ENCODE results near the gene SCRT2.
A peak's percentile ranks its signal among the peaks of the same experiment; 100 is the strongest.
"Not testable (repeated sequence)": the region's sequence is repeated elsewhere in the genome, so short reads cannot be mapped to it uniquely, and the experiment has no call there.

The SCRT2 gene

GRCh38 chr20:675453-676314 is at the start of gene SCRT2:
SCRT2 (minus strand) TSS chr20:675802; CDS start chr20:675601, 201 bp downstream.
- DNase-seq (ENCODE audit: extremely low read depth in 1 of 2, low read depth in 1 of 2), result peak; percentile 12 to 49

GRCh38 chr20:724797-725196 is 49.2 kb upstream of the SCRT2 start:
- not testable (repeated sequence) for DNase-seq (ENCODE audit: extremely low read depth in 1 of 2, low read depth in 1 of 2)

GRCh38 chr20:723756-724155 is 48.2 kb upstream of the SCRT2 start:
- DNase-seq (ENCODE audit: extremely low read depth in 1 of 2, low read depth in 1 of 2), result no peak

GRCh38 chr20:722822-723644 is 47.4 kb upstream of the SCRT2 start:
- DNase-seq (ENCODE audit: extremely low read depth in 1 of 2, low read depth in 1 of 2), result no peak

- DNase-seq (ENCODE audit: extremely low read depth in 1 of 2, low read depth in 1 of 2), result no peak
These were observed 46.3 kb upstream of the SCRT2 start for GRCh38 chr20:721876-722275.

- no peak for DNase-seq (ENCODE audit: extremely low read depth in 1 of 2, low read depth in 1 of 2)
These were observed 44.2 kb upstream of the SCRT2 start for GRCh38 chr20:719816-720215.

GRCh38 chr20:719068-719467 is 43.5 kb upstream of the SCRT2 start:
- no peak for DNase-seq (ENCODE audit: extremely low read depth in 1 of 2, low read depth in 1 of 2)

- no peak for DNase-seq (ENCODE audit: extremely low read depth in 1 of 2, low read depth in 1 of 2)
These were observed 42.2 kb upstream of the SCRT2 start for GRCh38 chr20:717832-718231.

DNA sequence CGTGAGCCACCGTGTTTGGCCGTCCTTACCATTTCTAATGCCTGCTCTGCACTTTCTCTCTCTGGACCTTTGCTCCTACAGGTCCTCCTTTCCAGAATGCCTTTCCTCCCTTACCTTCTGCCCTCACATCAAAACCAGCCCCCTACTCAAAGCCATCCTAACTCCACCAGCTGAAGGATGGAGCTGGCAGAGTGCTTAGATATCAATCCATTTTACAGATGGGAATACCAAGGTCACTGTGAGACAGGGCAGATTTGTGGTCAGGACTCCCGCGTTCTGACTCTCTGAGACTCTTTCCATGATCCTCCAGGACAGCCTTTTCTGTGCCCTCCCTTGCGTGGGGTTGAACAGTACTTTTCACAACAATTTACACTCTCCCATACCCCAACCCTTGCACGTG is 41.7 kb upstream of the SCRT2 start:
- no peak for DNase-seq (ENCODE audit: extremely low read depth in 1 of 2, low read depth in 1 of 2)

- no peak for DNase-seq (ENCODE audit: extremely low read depth in 1 of 2, low read depth in 1 of 2)
These were observed 38.9 kb upstream of the SCRT2 start for GRCh38 chr20:714453-714852.

GRCh38 chr20:711576-711975 is 36.0 kb upstream of the SCRT2 start:
- DNase-seq (ENCODE audit: extremely low read depth in 1 of 2, low read depth in 1 of 2), result no peak

DNA sequence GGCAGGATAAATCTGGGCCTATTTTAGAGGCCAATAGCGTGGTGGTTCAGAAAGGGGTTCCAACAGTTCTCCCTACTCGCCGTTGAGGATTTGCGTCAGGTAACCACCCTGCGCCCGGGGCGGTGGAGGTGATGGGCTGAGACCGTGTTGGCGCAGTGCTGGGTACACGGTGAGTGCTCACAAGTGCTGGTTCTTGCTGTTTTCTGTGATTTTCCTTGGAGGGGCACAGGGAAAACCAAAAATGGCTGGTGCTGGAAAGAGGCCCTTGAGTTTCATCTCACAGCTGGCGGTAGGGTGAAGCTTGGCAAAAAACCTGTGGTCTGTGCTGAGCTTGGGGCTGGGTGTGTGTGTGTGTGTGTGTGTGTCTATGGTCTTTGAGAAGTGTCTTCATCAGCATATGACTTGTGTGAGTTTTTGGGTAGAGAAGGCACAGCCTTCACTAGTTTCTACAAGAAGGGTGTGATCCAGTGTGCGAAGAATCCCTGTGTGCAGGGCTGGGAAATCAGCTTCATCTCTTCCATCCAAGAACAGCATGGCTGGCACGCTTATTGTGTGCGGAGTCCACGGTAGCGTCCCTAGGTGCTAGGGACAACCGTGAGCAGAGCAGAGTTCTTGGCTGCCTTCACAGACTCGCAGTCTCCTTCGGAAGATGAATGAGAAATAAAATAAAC is 35.3 kb upstream of the SCRT2 start:
- DNase-seq (ENCODE audit: extremely low read depth in 1 of 2, low read depth in 1 of 2), result no peak

GRCh38 chr20:709991-710779 is 34.6 kb upstream of the SCRT2 start:
- DNase-seq (ENCODE audit: extremely low read depth in 1 of 2, low read depth in 1 of 2), result no peak

DNA sequence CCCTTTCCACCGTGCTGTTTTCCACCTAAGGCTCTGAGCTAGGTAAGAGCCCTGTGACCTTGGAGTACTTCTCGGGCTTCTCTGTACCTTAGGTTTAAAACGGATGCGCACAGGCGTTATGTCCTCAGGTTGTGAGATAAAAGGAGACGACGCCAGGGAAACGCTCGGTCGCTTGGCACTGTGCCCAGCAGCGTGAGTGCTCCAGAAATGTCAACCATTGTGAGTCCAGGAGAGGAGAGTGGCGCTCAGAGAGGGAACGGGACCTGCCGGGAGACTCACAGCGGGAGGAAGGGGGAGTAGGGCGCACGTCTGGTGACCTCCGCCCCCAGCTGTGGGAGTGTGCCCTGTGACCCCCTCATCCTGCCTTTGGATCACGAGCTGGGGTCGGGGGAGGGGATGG is 33.8 kb upstream of the SCRT2 start:
- DNase-seq (ENCODE audit: extremely low read depth in 1 of 2, low read depth in 1 of 2), result no peak

GRCh38 chr20:708956-709355 is 33.4 kb upstream of the SCRT2 start:
- DNase-seq (ENCODE audit: extremely low read depth in 1 of 2, low read depth in 1 of 2), result no peak

GRCh38 chr20:707451-708110 is 32.0 kb upstream of the SCRT2 start:
- no peak for DNase-seq (ENCODE audit: extremely low read depth in 1 of 2, low read depth in 1 of 2)

GRCh38 chr20:706366-706885 is 30.8 kb upstream of the SCRT2 start:
- no peak for DNase-seq (ENCODE audit: extremely low read depth in 1 of 2, low read depth in 1 of 2)

GRCh38 chr20:704726-705125 is 29.1 kb upstream of the SCRT2 start:
- DNase-seq (ENCODE audit: extremely low read depth in 1 of 2, low read depth in 1 of 2), result no peak

DNA sequence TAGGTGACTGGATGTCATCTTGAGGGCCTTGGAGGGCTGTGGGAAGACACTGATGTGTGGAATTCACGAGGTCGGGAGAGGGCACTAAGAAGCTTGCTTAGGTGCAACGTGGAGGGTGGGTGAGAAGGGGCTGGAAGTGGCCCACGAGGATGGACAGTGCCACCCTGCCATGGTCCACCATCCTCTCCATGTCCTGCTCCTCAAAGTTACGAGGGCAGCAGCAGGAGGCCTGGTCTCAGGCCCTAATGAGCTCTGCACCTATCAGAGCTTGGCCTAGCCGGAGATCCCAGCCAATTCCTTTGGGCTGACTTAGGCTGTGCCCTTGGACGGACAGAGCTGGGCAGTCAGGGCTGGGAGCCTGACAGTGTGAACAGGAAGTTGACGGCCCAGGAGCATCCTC is 27.8 kb upstream of the SCRT2 start:
- DNase-seq (ENCODE audit: extremely low read depth in 1 of 2, low read depth in 1 of 2), result no peak

GRCh38 chr20:703006-703405 is 27.4 kb upstream of the SCRT2 start:
- no peak for DNase-seq (ENCODE audit: extremely low read depth in 1 of 2, low read depth in 1 of 2)
